HFF-Myc (cell line): ENCODE results near the gene PKIG.
"Not testable (repeated sequence)": the region's sequence is repeated elsewhere in the genome, so short reads cannot be mapped to it uniquely, and the experiment has no call there.

Experiments
- DNase-seq: peaks from one replicate; pipeline ENCODE4 v3.0.0-alpha.2; 2011; ENCODE audit warnings: low read depth; ENCODE audit errors: extremely low read depth
- H3K4me3 ChIP-seq: replicated peaks from 2 replicates; pipeline ENCODE4 v1.5.1; 2011; ENCODE audit warnings: low read depth, mild to moderate bottlenecking, control low read depth, low read length
- CTCF ChIP-seq: IDR thresholded peaks from 2 replicates; pipeline ENCODE4 v1.5.1; 2012; ENCODE audit warnings: mild to moderate bottlenecking, low read depth, low read length, control low read depth; ENCODE audit errors: missing control alignments

The PKIG gene

DNA sequence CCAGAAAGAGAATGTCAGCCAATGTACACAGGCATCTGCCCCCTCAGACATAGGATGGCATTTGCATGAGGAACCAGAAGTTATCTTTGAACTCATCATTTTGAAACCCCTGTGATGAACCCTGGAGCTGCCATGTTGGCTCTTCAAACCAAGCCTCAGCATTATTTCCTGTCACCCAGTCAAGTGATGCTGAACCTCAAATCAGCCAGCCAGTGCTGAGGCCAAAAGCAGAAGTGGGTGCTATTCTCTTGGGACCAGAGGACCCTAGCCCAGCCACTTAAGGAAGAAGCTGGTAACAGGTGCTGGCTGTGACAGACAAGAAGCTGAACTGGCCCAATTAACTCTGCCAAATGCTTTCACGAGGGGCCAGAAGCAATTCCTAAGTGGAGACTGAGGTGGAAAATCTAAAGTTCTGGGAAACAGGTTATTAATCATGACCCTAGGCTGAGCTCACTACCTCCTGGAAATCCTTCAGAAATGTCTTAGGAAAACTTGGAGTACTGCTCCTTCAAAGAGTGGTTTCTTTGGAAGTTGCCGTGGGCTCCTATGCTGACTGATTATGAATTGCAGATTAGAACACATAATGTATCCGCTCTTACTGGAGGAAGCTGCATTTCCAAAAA lies 4.0 kb downstream of the PKIG start:
- no peak for TF ChIP-seq CTCF
- DNase-seq = no peak
- no peak overlapping the region for H3K4me3 ChIP-seq

GRCh38 chr20:44587035-44587980 lies 4.9 kb downstream of the PKIG start:
- DNase-seq = no peak
- no peak for TF ChIP-seq CTCF
- H3K4me3 ChIP-seq = no peak overlapping the region

- DNase-seq, H3K4me3 ChIP-seq: not testable (repeated sequence)
Measured at GRCh38 chr20:44588321-44588720, 5.9 kb downstream of the PKIG start.

DNA sequence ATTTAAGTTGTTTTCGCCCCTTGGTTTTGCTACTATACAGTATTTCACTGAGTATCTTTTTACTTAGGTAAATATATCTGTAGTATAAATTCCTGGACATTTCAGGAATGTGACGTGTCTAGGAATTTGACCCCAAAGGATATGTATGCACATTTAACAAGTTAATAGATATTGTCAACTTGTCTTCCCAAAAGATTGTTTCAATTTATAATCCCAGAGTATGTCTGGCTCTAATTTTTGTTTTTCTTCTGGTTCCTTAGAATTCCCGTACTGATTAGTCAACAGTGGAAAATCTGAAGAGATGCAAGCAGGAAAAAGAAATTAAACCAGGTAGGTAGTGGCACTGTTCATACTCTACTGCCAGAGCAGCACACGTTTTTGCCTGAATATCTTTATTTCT lies 7.2 kb downstream of the PKIG start:
- H3K4me3 ChIP-seq = no peak overlapping the region
- no peak for DNase-seq
- TF ChIP-seq CTCF = no peak

- no peak overlapping the region for H3K4me3 ChIP-seq
- DNase-seq = no peak
- TF ChIP-seq CTCF = no peak
Measured at GRCh38 chr20:44590980-44591778, 8.8 kb downstream of the PKIG start.

DNA sequence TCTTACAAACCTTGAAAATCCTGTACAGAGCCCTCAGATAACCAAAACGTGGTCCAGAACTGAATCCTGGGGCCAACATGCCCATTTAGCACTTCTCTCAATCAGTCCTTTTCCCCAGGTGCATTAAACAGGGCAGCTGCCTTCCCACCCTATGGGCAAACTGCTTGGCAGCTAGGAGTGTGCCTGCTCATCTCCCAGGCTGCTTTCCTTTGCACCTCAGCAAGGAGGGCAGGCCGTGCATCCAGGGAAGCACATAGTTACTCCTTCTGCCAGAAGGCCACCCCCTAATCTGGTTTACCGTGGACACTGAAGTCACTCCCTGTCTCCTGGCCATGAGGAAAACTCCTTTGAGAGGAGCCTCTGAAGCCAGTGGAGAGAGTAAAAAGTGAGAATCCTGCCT lies 10.0 kb downstream of the PKIG start:
- no peak for TF ChIP-seq CTCF
- no peak overlapping the region for H3K4me3 ChIP-seq
- DNase-seq = no peak

GRCh38 chr20:44593751-44594150 lies 11.4 kb downstream of the PKIG start:
- DNase-seq = no peak
- TF ChIP-seq CTCF = no peak

More at GRCh38 chr20:44593751-44594150, 11.4 kb downstream of the PKIG start:
- no peak overlapping the region for H3K4me3 ChIP-seq
